ENCODE results near the gene GAS2L1.
A peak's percentile ranks its signal among the peaks of the same experiment; 100 is the strongest.

The GAS2L1 gene

GRCh38 chr22:29302681-29303465 lies 3.6 kb upstream of the GAS2L1 start:
- no peak for DNase-seq (ENCODE audit: low read depth)
- H3K4me3 ChIP-seq (replicated peaks; ENCODE audit: low read depth, low read length) = no peak overlapping the region
- no peak for TF ChIP-seq CTCF (IDR thresholded peaks at IDR 0.05; ENCODE audit: low read length, missing control alignments)

GRCh38 chr22:29305836-29306174 lies 645 bp upstream of the GAS2L1 start:
- DNase-seq (ENCODE audit: low read depth) = no peak
- H3K4me3 ChIP-seq (replicated peaks; ENCODE audit: low read depth, low read length) = peak overlapping the region; percentile 75
- no peak for TF ChIP-seq CTCF (IDR thresholded peaks at IDR 0.05; ENCODE audit: low read length, missing control alignments)

- peak overlapping the region; percentile 75 for H3K4me3 ChIP-seq (replicated peaks; ENCODE audit: low read depth, low read length)
- TF ChIP-seq CTCF (IDR thresholded peaks at IDR 0.05; ENCODE audit: low read length, missing control alignments) = no peak
- DNase-seq (ENCODE audit: low read depth) = peak; percentile 73
These were observed 565 bp downstream of the GAS2L1 start for GRCh38 chr22:29306835-29307595.

- H3K4me3 ChIP-seq (replicated peaks; ENCODE audit: low read depth, low read length) = peak overlapping the region; percentile 75
- DNase-seq (ENCODE audit: low read depth) = no peak
These were observed 1.2 kb downstream of the GAS2L1 start for GRCh38 chr22:29307596-29308147.

GRCh38 chr22:29308148-29308790 lies 1.8 kb downstream of the GAS2L1 start:
- H3K4me3 ChIP-seq (replicated peaks; ENCODE audit: low read depth, low read length) = peak overlapping the region; percentile 75
- no peak for DNase-seq (ENCODE audit: low read depth)
- TF ChIP-seq CTCF (IDR thresholded peaks at IDR 0.05; ENCODE audit: low read length, missing control alignments) = no peak

More at GRCh38 chr22:29307596-29308147, 1.2 kb downstream of the GAS2L1 start:
- no peak for TF ChIP-seq CTCF (IDR thresholded peaks at IDR 0.05; ENCODE audit: low read length, missing control alignments)

- no peak for TF ChIP-seq CTCF (IDR thresholded peaks at IDR 0.05; ENCODE audit: low read length, missing control alignments)
- H3K4me3 ChIP-seq (replicated peaks; ENCODE audit: low read depth, low read length) = peak overlapping the region; percentile 37
- peak; percentile 81 for DNase-seq (ENCODE audit: low read depth)
These were observed 2.4 kb downstream of the GAS2L1 start for GRCh38 chr22:29308791-29309262.

Measured in fibroblast of pulmonary artery (primary cell).